C4-2B (cell line): Measurements from ENCODE around the gene PRKCA.

Experiments
- CTCF ChIP-seq: fragments of 450-650 bp; conservative IDR thresholded peaks from 2 replicates; pipeline ENCODE4 v1.5.1; 2017; ENCODE audit warnings: mild to moderate bottlenecking
- ZFX ChIP-seq: fragments of 450-650 bp; IDR thresholded peaks from 2 replicates; pipeline ENCODE4 v1.6.1; 2017

DNA sequence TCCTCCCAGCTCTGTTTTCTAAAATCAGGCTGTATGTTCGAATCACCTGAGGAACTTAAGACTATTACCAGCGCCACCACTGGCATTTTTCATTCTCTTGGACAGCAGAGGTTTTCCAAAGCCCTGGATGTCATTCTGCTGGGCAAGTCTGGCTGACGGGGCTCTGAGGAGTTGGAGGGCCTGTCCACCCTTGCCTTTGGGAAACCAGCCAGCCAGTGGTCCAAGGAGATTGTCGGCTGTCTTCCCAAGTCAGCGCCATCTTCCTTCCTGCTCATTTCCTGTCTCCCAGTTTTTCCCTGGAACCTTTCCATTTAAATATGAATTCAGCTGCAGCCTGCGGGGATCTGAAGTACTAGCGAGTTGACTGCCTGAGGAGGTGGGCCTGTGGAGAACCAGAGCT is 258.3 kb downstream of the PRKCA start:
- TF ChIP-seq CTCF (no peak), ZFX (no peak)
